Sigmoid colon (tissue), 4 donors: ENCODE results near the gene TMTC1.

Experiments
- POLR2AphosphoS5 ChIP-seq, 4 donors: sonication (generic); formaldehyde crosslinking; IDR thresholded peaks; one replicate each; pipeline ENCODE4 v1.6.1; 2017; ENCODE audit warnings: antibody characterized with exemption in 4 of 4
- TF ChIP-seq, protein P1 (sequence below), 4 experiments: fragments of 450-650 bp in 3 of 4; fragments of 200-600 bp in 1 of 4; IDR thresholded peaks; one replicate each; pipeline ENCODE4 v1.5.1; 2016 to 2019; ENCODE audit warnings: antibody characterized with exemption in 4 of 4, mild to moderate bottlenecking in 3 of 4, moderate library complexity in 2 of 4

DNA sequence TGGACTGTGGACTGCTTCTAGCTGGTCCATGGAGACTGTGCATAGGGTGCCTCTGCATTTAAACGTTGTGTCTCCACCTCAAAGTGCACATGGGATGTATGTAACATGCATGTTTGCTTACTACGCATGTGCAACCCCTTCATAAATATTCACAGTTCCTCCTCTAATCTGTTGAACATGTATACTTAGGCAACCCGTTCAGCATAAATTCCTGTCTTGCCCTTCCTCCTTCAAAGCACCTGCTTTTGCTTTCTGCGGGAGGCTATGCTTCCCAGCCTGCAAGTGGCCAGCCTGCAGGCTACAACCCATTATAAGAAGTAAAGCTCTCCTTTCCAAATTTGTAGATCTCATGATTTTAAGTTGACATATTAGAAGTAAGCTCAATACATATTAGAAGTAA, 253.3 kb downstream of the TMTC1 start:
- TF ChIP-seq, protein P1, sequence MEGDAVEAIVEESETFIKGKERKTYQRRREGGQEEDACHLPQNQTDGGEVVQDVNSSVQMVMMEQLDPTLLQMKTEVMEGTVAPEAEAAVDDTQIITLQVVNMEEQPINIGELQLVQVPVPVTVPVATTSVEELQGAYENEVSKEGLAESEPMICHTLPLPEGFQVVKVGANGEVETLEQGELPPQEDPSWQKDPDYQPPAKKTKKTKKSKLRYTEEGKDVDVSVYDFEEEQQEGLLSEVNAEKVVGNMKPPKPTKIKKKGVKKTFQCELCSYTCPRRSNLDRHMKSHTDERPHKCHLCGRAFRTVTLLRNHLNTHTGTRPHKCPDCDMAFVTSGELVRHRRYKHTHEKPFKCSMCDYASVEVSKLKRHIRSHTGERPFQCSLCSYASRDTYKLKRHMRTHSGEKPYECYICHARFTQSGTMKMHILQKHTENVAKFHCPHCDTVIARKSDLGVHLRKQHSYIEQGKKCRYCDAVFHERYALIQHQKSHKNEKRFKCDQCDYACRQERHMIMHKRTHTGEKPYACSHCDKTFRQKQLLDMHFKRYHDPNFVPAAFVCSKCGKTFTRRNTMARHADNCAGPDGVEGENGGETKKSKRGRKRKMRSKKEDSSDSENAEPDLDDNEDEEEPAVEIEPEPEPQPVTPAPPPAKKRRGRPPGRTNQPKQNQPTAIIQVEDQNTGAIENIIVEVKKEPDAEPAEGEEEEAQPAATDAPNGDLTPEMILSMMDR (IDR thresholded peaks at IDR 0.05): no peak
- no peak for TF ChIP-seq POLR2AphosphoS5 (IDR thresholded peaks at IDR 0.05)
